Measurements from ENCODE around the gene SLC13A1.
"Not testable (repeated sequence)": the region's sequence is repeated elsewhere in the genome, so short reads cannot be mapped to it uniquely, and the experiment has no call there.

The SLC13A1 gene

DNA sequence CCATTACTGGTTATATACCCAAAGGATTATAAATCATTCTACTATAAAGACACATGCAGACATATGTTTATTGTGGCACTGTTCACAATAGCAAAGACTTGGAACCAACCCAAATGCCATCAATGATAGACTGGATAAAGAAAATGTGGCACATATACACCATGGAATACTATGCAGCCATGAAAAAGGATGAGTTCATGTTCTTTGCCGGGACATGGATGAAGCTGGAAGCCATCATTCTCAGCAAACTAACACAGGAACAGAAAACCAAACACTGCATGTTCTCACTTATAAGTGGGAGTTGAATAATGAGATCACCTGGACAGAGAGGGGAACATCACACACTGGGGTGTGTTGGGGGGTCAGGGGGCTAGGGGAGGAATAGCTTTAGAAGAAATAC, 112.9 kb downstream of the SLC13A1 start:
- H3K9me3 ChIP-seq (ENCODE audit: control insufficient read depth, low read length); H3K27ac ChIP-seq (ENCODE audit: low read depth, low read length, severe bottlenecking); H3K36me3 ChIP-seq (ENCODE audit: control insufficient read depth, insufficient read depth, low read length); H3K4me3 ChIP-seq (ENCODE audit: extremely low read depth, insufficient read depth, low read length, poor library complexity, severe bottlenecking); H3K4me1 ChIP-seq (ENCODE audit: control insufficient read depth, insufficient read depth, low read length, poor library complexity, severe bottlenecking): not testable (repeated sequence)
- no CpG with 5 or more reads among the region's 1 CpG for whole genome bisulfite sequencing, 2 experiments (ENCODE audit: insufficient coverage in 2 of 2)

DNA sequence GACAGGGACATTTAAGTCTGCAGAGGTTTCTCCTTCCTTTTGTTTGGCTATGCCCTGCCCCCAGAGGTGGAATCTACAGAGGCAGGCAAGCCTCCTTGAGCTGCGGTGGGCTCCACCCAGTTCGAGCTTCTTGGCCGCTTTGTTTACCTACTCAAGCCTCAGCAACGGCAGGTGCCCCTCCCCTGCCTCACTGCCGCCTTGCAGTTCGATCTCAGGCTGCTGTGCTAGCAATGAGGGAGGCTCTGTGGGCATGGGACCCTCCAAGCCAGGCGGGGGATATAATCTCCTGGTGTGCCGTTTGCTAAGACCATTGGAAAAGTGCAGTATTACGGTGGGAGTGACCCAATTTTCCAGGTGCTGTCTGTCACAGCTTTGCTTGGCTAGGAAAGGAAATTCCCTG, 114.9 kb downstream of the SLC13A1 start:
- H3K4me3 ChIP-seq (ENCODE audit: extremely low read depth, insufficient read depth, low read length, poor library complexity, severe bottlenecking); H3K9me3 ChIP-seq (ENCODE audit: control insufficient read depth, low read length); H3K27ac ChIP-seq (ENCODE audit: low read depth, low read length, severe bottlenecking); H3K36me3 ChIP-seq (ENCODE audit: control insufficient read depth, insufficient read depth, low read length); H3K4me1 ChIP-seq (ENCODE audit: control insufficient read depth, insufficient read depth, low read length, poor library complexity, severe bottlenecking): not testable (repeated sequence)
- 85 to 94% methylated on average over 3 to 9 of the region's 9 CpGs for WGBS, 2 experiments (ENCODE audit: insufficient coverage in 2 of 2)

DNA sequence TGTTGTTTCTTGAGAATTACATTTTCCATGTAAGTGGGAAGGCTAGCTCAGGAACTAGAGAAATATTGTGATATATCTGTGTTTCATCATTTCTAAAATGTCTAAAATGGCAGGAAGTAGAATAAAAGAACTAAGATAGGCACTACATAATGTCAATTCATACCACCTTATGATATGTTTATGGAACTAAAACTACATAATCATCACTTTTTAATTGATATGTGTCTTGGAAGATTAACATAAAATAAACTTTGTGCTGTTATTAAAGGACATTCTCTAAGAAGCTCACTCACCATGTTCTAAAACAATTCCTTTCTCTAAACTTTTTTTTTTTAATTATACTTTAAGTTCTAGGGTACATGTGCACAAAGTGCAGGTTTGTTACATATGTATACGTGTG, 120.7 kb downstream of the SLC13A1 start:
- Histone ChIP-seq H3K36me3 (ENCODE audit: control insufficient read depth, insufficient read depth, low read length) (no peaks in the 10 kb centered on the region), H3K9me3 (ENCODE audit: control insufficient read depth, low read length) (no peaks in the 10 kb centered on the region), H3K27ac (ENCODE audit: low read depth, low read length, severe bottlenecking) (no peak overlapping the region), H3K4me3 (ENCODE audit: extremely low read depth, insufficient read depth, low read length, poor library complexity, severe bottlenecking) (no peak overlapping the region), H3K4me1 (ENCODE audit: control insufficient read depth, insufficient read depth, low read length, poor library complexity, severe bottlenecking) (no peaks in the 10 kb centered on the region)
- WGBS, 2 experiments (ENCODE audit: insufficient coverage in 2 of 2), result no CpG with 5 or more reads among the region's 1 CpG

DNA sequence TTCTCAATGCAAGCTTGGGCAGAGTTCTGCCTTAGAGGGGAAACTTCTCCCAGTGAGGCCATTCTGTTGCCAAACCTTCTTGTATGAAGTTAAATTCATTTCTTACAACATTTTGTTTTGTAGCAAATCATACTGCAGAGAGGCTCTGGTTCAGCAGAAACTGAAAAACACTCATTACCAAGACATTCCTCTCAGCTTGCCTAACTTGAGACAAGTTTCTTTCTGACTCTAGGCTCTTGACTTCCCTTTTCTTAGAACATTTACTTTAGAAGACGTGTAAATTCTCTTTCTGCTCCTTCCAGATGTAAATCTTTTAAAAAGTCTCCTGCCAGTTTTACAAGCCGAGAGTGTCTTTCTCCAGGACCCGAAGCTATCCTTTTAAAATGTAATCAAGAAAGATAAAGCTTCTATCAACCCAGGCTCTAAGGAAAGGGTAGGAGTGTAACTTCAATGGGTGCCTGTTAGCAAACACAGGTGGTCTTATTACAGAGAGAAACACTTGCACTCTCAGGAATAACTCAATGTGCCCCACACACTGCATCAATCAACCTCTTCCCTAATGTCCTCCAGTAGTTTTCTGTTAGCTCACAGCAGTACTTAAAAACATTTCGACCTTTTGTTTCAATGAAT, 123.8 kb downstream of the SLC13A1 start:
- no peak overlapping the region for H3K4me3 ChIP-seq (ENCODE audit: extremely low read depth, insufficient read depth, low read length, poor library complexity, severe bottlenecking)
- H3K4me1 ChIP-seq (ENCODE audit: control insufficient read depth, insufficient read depth, low read length, poor library complexity, severe bottlenecking), result no peaks in the 10 kb centered on the region
- WGBS, 2 experiments (ENCODE audit: insufficient coverage in 2 of 2), result 60 to 75% methylated on average over 1 of the region's 4 CpGs
- no peaks in the 10 kb centered on the region for H3K9me3 ChIP-seq (ENCODE audit: control insufficient read depth, low read length)
- no peak overlapping the region for H3K27ac ChIP-seq (ENCODE audit: low read depth, low read length, severe bottlenecking)
- no peaks in the 10 kb centered on the region for H3K36me3 ChIP-seq (ENCODE audit: control insufficient read depth, insufficient read depth, low read length)

DNA sequence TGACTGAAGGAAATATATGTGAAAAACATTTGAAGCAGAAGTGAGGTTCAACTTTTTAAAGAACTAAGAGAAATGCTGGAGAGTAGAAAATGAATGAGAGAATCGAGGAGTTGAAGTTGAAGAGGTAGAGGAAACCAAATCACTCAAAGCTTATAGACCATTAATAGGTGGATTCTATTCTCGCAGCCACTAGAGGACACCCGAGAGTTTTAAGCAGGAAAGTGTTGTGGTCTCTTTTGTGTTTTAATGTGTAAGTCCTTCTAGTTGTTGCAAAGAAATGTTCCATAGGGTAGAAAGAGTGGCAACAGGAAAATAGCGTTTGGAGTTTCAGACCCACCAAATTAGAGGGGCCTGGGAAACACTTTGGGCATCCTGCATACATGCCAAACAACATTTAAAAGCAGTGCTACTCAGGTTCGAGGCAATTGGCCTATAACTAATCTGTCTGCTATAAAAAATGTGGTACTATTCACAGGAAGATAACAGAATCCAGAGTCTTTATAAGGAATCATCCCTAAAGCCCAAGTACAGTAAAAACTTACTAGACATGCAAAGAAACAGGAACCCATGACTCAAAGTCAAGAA, 129.0 kb downstream of the SLC13A1 start:
- Histone ChIP-seq H3K4me1 (ENCODE audit: control insufficient read depth, insufficient read depth, low read length, poor library complexity, severe bottlenecking) (no peaks in the 10 kb centered on the region), H3K4me3 (ENCODE audit: extremely low read depth, insufficient read depth, low read length, poor library complexity, severe bottlenecking) (no peak overlapping the region), H3K27ac (ENCODE audit: low read depth, low read length, severe bottlenecking) (no peak overlapping the region), H3K36me3 (ENCODE audit: control insufficient read depth, insufficient read depth, low read length) (no peaks in the 10 kb centered on the region), H3K9me3 (ENCODE audit: control insufficient read depth, low read length) (no peaks in the 10 kb centered on the region)
- WGBS, 2 experiments (ENCODE audit: insufficient coverage in 2 of 2), result 39 to 46% methylated on average over 2 to 3 of the region's 5 CpGs

DNA sequence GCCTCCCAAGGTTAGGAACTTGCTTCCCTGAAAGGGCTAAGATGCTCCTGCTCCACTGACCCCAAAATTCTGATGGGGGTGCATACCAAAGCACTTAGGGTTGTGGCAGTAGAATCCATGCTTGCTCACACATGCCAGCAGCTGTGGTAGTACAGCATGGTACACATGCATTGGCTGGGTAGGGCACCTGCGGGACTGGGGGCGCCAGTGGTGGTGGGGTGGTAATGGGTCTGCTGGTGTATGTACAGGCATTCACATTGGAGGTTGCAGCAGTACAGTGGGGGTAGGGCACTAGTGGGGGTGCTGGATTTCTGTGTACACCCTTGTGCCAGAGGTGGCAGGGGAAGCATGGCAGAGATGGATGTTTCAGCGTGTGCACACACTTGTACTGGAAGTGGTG, 132.0 kb downstream of the SLC13A1 start:
- Histone ChIP-seq H3K9me3 (ENCODE audit: control insufficient read depth, low read length) (no peaks in the 10 kb centered on the region), H3K27ac (ENCODE audit: low read depth, low read length, severe bottlenecking) (no peak overlapping the region), H3K36me3 (ENCODE audit: control insufficient read depth, insufficient read depth, low read length) (no peaks in the 10 kb centered on the region), H3K4me1 (ENCODE audit: control insufficient read depth, insufficient read depth, low read length, poor library complexity, severe bottlenecking) (no peaks in the 10 kb centered on the region), H3K4me3 (ENCODE audit: extremely low read depth, insufficient read depth, low read length, poor library complexity, severe bottlenecking) (no peak overlapping the region)
- WGBS, 2 experiments (ENCODE audit: insufficient coverage in 2 of 2), result 87 to 100% methylated on average over 3 of the region's 3 CpGs
